Right lobe of liver (tissue), 6 donors: ENCODE measurements around the gene OSBPL3. TPM values are rescaled to one million over a fixed set of nuclear protein-coding genes. Genes with fewer than 3 reads are reported as not detected.
A peak's percentile ranks its signal among the peaks of the same experiment; 100 is the strongest.

Experiments used
- ATAC-seq, 4 donors: fragments of 200-7000 bp; cut with Tn5 transposase; one replicate each; pipeline ENCODE4 v1.9.1; 2020; ENCODE audit warnings: mild to moderate bottlenecking in 4 of 4, moderate library complexity in 4 of 4
- DNase-seq, 3 donors: peaks; one replicate each; pipeline ENCODE4 v3.0.0-alpha.2; 2020
- H3K27ac ChIP-seq, 3 donors: fragments of 200-600 bp; one replicate each; pipeline ENCODE4 v1.8.0; 2022
- H3K27me3 ChIP-seq, 2 donors: fragments of 200-600 bp; one replicate each; pipeline ENCODE4 v1.8.0; 2022
- H3K36me3 ChIP-seq, 4 donors: fragments of 200-600 bp; sonication (generic) in 1 of 4; one replicate each; pipeline versions ENCODE4 v1.5.1 to v1.8.0; 2017 to 2022; ENCODE audit warnings: control low read depth in 1 of 4
- H3K4me1 ChIP-seq, 4 donors: fragments of 200-600 bp; sonication (generic) in 1 of 4; one replicate each; pipeline versions ENCODE4 v1.5.1 to v1.8.0; 2017 to 2022; ENCODE audit warnings: control low read depth in 1 of 4
- H3K4me3 ChIP-seq, 3 donors: fragments of 200-600 bp; one replicate each; pipeline ENCODE4 v1.8.0; 2022
- H3K9me3 ChIP-seq, 4 donors: fragments of 200-600 bp; sonication (generic) in 1 of 4; one replicate each; pipeline versions ENCODE4 v1.5.1 to v1.8.0; 2017 to 2022; ENCODE audit warnings: control low read depth in 1 of 4
- CTCF ChIP-seq, 4 donors: fragments of 200-600 bp in 3 of 4; fragments of 450-650 bp in 1 of 4; IDR thresholded peaks; one replicate each; pipeline versions ENCODE4 v1.5.1 to v1.8.0; 2016 to 2022; ENCODE audit warnings: antibody characterized with exemption in 4 of 4, mild to moderate bottlenecking in 2 of 4
- POLR2A ChIP-seq: fragments of 450-650 bp; IDR thresholded peaks from one replicate; pipeline ENCODE4 v1.6.1; 2017; ENCODE audit warnings: antibody characterized with exemption, mild to moderate bottlenecking
- WGBS: methylation state at CpG from one replicate; pipeline ENCODE4 v1.1.6; 2018; ENCODE audit warnings: low coverage, low lambda C conversion rate; ENCODE audit not compliant: insufficient coverage; ENCODE audit errors: missing lambda C conversion rate; 5-methylcytosine and 5-hydroxymethylcytosine counted together
- intact Hi-C, 2 donors: fragments of 100-400 bp; cut with DNase I; formaldehyde crosslinking; loops; one replicate each; pipeline versions ENCODE4 v1.11.2 to v1.14.1; 2022
- total RNA-seq, 6 experiments: library from RNA; depleted of rRNA in 2 of 6; stranded (reverse); fragments of >200 nt in 2 of 6; fragmentation: NEBNext Ultra II Directional in 3 of 6; extraction: Animal tissue kit (Norgen Biotek cat#: 25700) in 3 of 6; gene quantifications; one replicate each; pipeline versions ENCODE4 v1.1.0 to v1.2.4, GENCODE V29; 2016 to 2023
- donor health status: DM: no; HTN: yes; CAD: no.
- donor health status: DM: no; HTN: no; CAD: no.
- donor health status: DM: no; HTN: no; CAD: no.
- donor health status: DM: no; HTN: yes; CAD: no.
- donor health status: DM: no; HTN: yes; CAD: no.

Gene OSBPL3
- total RNA-seq, 6 experiments from 2014 or later: 0.70 to 8.2 (median 2.4) TPM

DNA sequence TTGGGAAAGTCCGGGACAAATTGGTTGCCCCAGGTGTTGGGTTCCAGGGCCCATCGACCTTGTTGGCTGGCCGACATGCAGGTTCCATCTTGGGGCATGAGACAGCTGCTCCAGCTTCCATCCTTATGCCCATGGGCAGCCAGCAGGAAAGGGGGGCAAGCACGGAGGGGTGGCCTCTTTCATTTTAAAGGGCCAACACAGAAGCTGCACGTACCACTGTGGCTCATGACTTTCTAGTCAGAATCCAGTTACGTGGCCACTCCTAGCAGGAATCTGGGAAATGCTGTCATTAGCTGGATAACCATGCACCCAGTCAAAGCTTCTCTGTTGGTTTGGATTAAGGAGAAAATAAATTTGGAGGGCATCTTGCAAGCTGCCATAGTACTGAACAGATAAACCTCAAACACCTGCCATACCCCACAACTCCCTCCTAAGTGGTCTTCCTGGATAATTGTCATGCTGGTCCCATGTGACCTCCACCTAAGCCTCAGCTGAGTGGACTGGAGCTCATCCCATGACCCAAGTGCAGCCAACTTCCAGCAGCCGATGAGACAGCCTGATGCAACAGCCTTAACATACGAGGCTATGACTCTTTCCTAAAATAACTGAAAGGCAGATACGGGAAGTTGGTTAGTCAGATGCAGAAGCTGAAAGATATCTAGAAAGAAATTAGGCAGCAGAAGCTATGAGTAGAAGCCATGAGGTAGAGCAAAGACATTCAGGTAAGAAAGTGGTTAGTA, 201.3 kb downstream of the OSBPL3 start:
- H3K9me3 ChIP-seq: no peaks in the 10 kb centered on the region
- TF ChIP-seq CTCF (IDR thresholded peaks at IDR 0.05): no peak
- TF ChIP-seq POLR2A: no peak
- 73% methylated on average over 7 of the region's 9 CpGs for WGBS
- DNase-seq: no peak
- peak in 1 of 4 donors; percentile 74 for ATAC-seq
- no peak overlapping the region for H3K4me3 ChIP-seq
- H3K27ac ChIP-seq: no peak overlapping the region
- no peaks in the 10 kb centered on the region for H3K4me1 ChIP-seq
- intact Hi-C loops: no loop called here
- H3K36me3 ChIP-seq: no peaks in the 10 kb centered on the region
- H3K27me3 ChIP-seq: no peaks in the 10 kb centered on the region

DNA sequence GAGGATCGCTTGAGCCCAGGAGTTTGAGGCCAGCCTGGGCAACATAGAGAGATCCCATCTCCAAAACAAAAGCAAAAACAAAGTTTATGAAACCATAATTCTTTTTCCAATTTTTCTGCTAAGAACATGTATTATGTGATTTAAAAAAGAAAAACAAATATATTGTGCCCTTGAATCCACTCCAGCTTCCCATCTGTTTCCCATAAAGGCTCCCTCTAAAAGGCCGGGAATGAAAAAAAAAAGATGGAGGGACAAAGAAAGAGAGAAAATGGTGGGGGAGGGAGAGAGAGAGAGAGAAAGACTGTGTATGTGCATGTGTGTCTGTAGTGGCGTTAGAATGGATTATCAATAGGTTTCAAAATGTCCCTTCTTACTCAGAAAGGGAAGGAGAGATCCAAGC, 202.2 kb downstream of the OSBPL3 start:
- Histone ChIP-seq H3K27me3 (no peaks in the 10 kb centered on the region), H3K4me1 (no peaks in the 10 kb centered on the region), H3K9me3 (no peaks in the 10 kb centered on the region), H3K36me3 (no peaks in the 10 kb centered on the region), H3K4me3 (no peak overlapping the region), H3K27ac (no peak overlapping the region)
- intact Hi-C loops: no loop called here
- DNase-seq (no peak), ATAC-seq (no peak)
- TF ChIP-seq CTCF (IDR thresholded peaks at IDR 0.05): no peak
- no peak for TF ChIP-seq POLR2A
- WGBS: 77% methylated on average over 3 of the region's 3 CpGs

DNA sequence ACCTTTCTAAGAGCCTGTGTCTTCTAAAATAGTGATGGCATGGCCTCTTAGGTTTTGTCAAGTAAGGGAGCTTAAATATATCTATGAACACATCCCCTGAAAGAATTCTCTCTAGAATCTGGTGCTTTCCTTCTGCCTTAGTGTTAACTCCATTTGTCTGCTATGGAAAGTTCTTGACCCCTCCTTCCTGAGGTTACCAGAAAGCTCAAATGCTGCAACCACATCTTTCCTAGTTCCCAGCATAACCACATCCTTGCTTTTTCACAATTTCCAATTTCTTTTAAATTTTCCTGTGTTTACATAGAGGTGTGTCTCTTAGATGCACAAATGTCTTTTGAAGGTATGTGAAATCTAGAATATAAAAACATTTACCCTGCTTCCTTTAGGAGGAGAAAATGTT, 206.3 kb downstream of the OSBPL3 start:
- H3K27me3 ChIP-seq: no peaks in the 10 kb centered on the region
- no peaks in the 10 kb centered on the region for H3K36me3 ChIP-seq
- DNase-seq: no peak
- intact Hi-C loops: no loop called here
- no peaks in the 10 kb centered on the region for H3K9me3 ChIP-seq
- no peak for ATAC-seq
- TF ChIP-seq POLR2A (no peak), CTCF (IDR thresholded peaks at IDR 0.05) (no peak)
- no peak overlapping the region for H3K27ac ChIP-seq
- no peaks in the 10 kb centered on the region for H3K4me1 ChIP-seq
- no peak overlapping the region for H3K4me3 ChIP-seq

- TF ChIP-seq CTCF (IDR thresholded peaks at IDR 0.05): no peak
- TF ChIP-seq POLR2A: no peak
- intact Hi-C loops: no loop called here
- Histone ChIP-seq H3K4me3 (no peak overlapping the region), H3K4me1 (no peaks in the 10 kb centered on the region), H3K27me3 (no peaks in the 10 kb centered on the region), H3K36me3 (no peaks in the 10 kb centered on the region), H3K9me3 (no peaks in the 10 kb centered on the region), H3K27ac (no peak overlapping the region)
- WGBS: 13% methylated on average over 1 of the region's 2 CpGs
- DNase-seq (no peak), ATAC-seq (peak in 2 of 4 donors; percentile 37 to 54)
Observed at GRCh38 chr7:24769851-24770250, 210.1 kb downstream of the OSBPL3 start.
